Measurements from ENCODE around the gene SDK2.

The SDK2 gene

GRCh38 chr17:73585583-73585982 is 58.7 kb downstream of the SDK2 start:
- DNase-seq (ENCODE audit: low read depth): no peak

GRCh38 chr17:73584987-73585386 is 59.3 kb downstream of the SDK2 start:
- DNase-seq (ENCODE audit: low read depth): no peak

- DNase-seq (ENCODE audit: low read depth): no peak
Observed at GRCh38 chr17:73584049-73584448, 60.2 kb downstream of the SDK2 start.

GRCh38 chr17:73582821-73583220 is 61.4 kb downstream of the SDK2 start:
- no peak for DNase-seq (ENCODE audit: low read depth)

GRCh38 chr17:73582359-73582758 is 61.9 kb downstream of the SDK2 start:
- no peak for DNase-seq (ENCODE audit: low read depth)

- DNase-seq (ENCODE audit: low read depth): no peak
Observed at GRCh38 chr17:73581379-73581778, 62.9 kb downstream of the SDK2 start.

GRCh38 chr17:73580073-73580710 is 64.1 kb downstream of the SDK2 start:
- no peak for DNase-seq (ENCODE audit: low read depth)

GRCh38 chr17:73576556-73577098 is 67.6 kb downstream of the SDK2 start:
- no peak for DNase-seq (ENCODE audit: low read depth)

GRCh38 chr17:73575470-73576221 is 68.6 kb downstream of the SDK2 start:
- DNase-seq (ENCODE audit: low read depth): no peak

- DNase-seq (ENCODE audit: low read depth): no peak
Observed at GRCh38 chr17:73571511-73572130, 72.6 kb downstream of the SDK2 start.

GRCh38 chr17:73569762-73570319 is 74.4 kb downstream of the SDK2 start:
- no peak for DNase-seq (ENCODE audit: low read depth)

GRCh38 chr17:73568934-73569333 is 75.3 kb downstream of the SDK2 start:
- no peak for DNase-seq (ENCODE audit: low read depth)

- no peak for DNase-seq (ENCODE audit: low read depth)
Observed at GRCh38 chr17:73566905-73567782, 77.1 kb downstream of the SDK2 start.

- DNase-seq (ENCODE audit: low read depth): peak; percentile 12
Observed at GRCh38 chr17:73564843-73565242, 79.4 kb downstream of the SDK2 start.

- DNase-seq (ENCODE audit: low read depth): no peak
Observed at GRCh38 chr17:73562896-73563295, 81.3 kb downstream of the SDK2 start.

GRCh38 chr17:73561111-73561510 is 83.1 kb downstream of the SDK2 start:
- no peak for DNase-seq (ENCODE audit: low read depth)

GRCh38 chr17:73560661-73561060 is 83.6 kb downstream of the SDK2 start:
- no peak for DNase-seq (ENCODE audit: low read depth)

GRCh38 chr17:73559532-73559931 is 84.7 kb downstream of the SDK2 start:
- DNase-seq (ENCODE audit: low read depth): no peak

GRCh38 chr17:73555199-73555960 is 88.9 kb downstream of the SDK2 start:
- no peak for DNase-seq (ENCODE audit: low read depth)

GRCh38 chr17:73554498-73554897 is 89.7 kb downstream of the SDK2 start:
- no peak for DNase-seq (ENCODE audit: low read depth)

GRCh38 chr17:73553311-73553710 is 90.9 kb downstream of the SDK2 start:
- DNase-seq (ENCODE audit: low read depth): no peak
